ENCODE data around the gene EWSR1.
"Not testable (repeated sequence)": the region's sequence is repeated elsewhere in the genome, so short reads cannot be mapped to it uniquely, and the experiment has no call there.

EWSR1 gene

DNA sequence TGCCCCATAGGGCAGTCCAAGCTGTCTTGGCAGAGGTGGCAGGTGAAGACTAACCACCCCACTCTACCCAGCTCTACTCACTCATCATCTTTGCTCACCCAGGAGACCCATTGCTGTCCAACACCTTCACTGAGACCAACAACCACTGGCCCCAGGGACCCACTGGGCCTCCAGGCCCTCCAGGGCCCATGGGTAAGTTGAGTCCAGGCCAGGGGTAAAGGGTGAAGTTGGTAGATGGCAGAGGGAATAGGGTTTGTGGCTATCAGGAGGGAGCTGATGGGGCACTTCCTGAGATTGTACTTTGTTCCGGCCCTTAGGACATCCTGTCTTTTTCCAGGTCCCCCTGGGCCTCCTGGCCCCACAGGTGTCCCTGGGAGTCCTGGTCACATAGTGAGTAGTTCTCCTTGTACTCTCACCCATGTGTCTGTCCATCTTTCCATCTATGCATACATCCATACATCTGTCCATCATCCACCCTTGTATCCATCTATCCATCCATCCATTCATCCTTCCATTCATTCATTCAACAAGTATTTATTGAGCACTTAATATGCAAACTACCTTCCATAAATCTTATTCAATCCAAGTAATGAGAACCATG, 34.7 kb upstream of the EWSR1 start:
- peaks cover 0 to 8% (median 5%) of the 10 kb centered on the region in 5 experiments for H3K9me3 ChIP-seq (ENCODE audit: control extremely low read depth in 1 of 5, control insufficient read depth in 4 of 5, insufficient read depth in 2 of 5, low read depth in 1 of 5, low read length in 4 of 5)
- no peak for DNase-seq
- no peaks in the 10 kb centered on the region for H3K27me3 ChIP-seq (replicated peaks in 2 of 5; ENCODE audit: control insufficient read depth in 4 of 5, insufficient read depth in 5 of 5, low read length in 4 of 5)
- no peak overlapping the region for H3K4me3 ChIP-seq (ENCODE audit: control insufficient read depth in 1 of 7, extremely low read depth in 1 of 7, insufficient read depth in 4 of 7, low read depth in 2 of 7, low read length in 6 of 7)
- POLR2A ChIA-PET, result no interaction called here
- CTCF ChIA-PET, result interaction anchor here (2.1 kb wide), 2 partner anchors 12 to 27 kb away, joined by 6 to 8 read pairs; partner anchors contain the start of gene EMID1
- no peaks in the 10 kb centered on the region for H3K4me1 ChIP-seq (ENCODE audit: control extremely low read depth in 1 of 4, control insufficient read depth in 4 of 4, insufficient read depth in 4 of 4, low read length in 3 of 4)
- H3K27ac ChIP-seq (ENCODE audit: insufficient read depth in 1 of 2, low read depth in 1 of 2, low read length in 2 of 2, poor library complexity in 1 of 2, severe bottlenecking in 2 of 2), result no peak overlapping the region
- 100% methylated on average over 1 of the region's 1 CpG for WGBS (ENCODE audit: insufficient coverage)
- H3K36me3 ChIP-seq (ENCODE audit: control insufficient read depth in 4 of 4, insufficient read depth in 4 of 4, low read length in 3 of 4), result peaks cover 5 to 41% (median 18%) of the 10 kb centered on the region in 4 experiments

DNA sequence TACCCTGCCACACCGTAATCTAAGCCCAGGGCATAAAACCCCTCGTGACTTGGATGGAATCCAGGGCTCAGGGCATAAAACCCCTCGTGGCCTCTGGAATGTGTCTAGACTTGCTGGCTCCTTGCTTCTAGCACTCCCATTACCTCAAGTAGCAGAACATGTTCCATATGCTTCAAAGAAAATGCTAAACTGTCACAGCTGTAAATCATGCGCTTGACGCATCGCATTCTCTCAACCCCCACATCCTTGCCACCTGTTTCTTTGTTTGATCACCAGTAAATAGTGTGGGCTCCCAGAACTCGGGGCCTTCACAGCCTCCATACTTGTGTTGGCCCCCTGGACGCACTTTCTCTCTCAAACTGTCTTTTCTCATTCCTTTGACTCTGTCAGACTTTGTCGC, 27.6 kb upstream of the EWSR1 start:
- H3K4me3 ChIP-seq (ENCODE audit: control insufficient read depth in 1 of 7, extremely low read depth in 1 of 7, insufficient read depth in 4 of 7, low read depth in 2 of 7, low read length in 6 of 7); DNase-seq; H3K27ac ChIP-seq (ENCODE audit: insufficient read depth in 1 of 2, low read depth in 1 of 2, low read length in 2 of 2, poor library complexity in 1 of 2, severe bottlenecking in 2 of 2); H3K27me3 ChIP-seq (replicated peaks in 2 of 5; ENCODE audit: control insufficient read depth in 4 of 5, insufficient read depth in 5 of 5, low read length in 4 of 5); H3K4me1 ChIP-seq (ENCODE audit: control extremely low read depth in 1 of 4, control insufficient read depth in 4 of 4, insufficient read depth in 4 of 4, low read length in 3 of 4): not testable (repeated sequence)
- peaks cover 0 to 25% (median 5%) of the 10 kb centered on the region in 5 experiments for H3K9me3 ChIP-seq (ENCODE audit: control extremely low read depth in 1 of 5, control insufficient read depth in 4 of 5, insufficient read depth in 2 of 5, low read depth in 1 of 5, low read length in 4 of 5)
- CTCF ChIA-PET, result interaction anchor here (1.0 to 1.7 kb wide), 3 partner anchors 9 to 37 kb away, joined by 3 to 6 read pairs (median 4); partner anchors contain the start of gene EMID1
- WGBS (ENCODE audit: insufficient coverage), result 97% methylated on average over 8 of the region's 9 CpGs
- POLR2A ChIA-PET, result interaction anchor here (1.0 kb wide), 1 partner anchor 34 kb away, joined by 3 read pairs; no protein-coding TSS in a partner anchor
- H3K36me3 ChIP-seq (ENCODE audit: control insufficient read depth in 4 of 4, insufficient read depth in 4 of 4, low read length in 3 of 4), result peaks cover 16 to 67% (median 36%) of the 10 kb centered on the region in 4 experiments

DNA sequence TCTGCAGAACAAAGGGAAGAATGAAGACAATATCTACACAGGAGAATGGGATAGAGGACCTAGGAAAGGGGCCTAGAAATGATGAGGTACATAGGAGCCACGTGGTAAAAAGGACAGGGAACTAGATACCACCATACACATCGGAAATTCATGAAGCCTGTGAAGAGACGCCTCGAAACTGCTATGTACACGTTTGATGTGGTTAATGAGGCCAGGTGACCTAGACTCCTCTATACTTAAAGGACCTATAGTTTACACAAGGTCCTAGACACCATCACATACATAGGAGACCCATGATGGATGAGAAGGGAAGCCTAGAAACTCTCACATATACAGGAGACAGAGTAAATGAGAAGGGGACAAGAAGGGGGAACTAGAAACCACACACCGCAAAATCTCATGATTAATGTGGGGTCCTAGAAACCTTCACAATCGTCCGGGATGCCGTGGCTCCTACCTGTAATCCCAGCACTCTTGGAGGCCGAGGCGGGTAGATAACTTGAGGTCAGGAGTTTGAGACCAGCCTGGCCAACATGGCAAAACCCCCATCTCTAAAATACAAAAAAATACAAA, 24.1 kb upstream of the EWSR1 start:
- Histone ChIP-seq H3K36me3 (ENCODE audit: control insufficient read depth in 4 of 4, insufficient read depth in 4 of 4, low read length in 3 of 4) (peaks cover 11 to 76% (median 41%) of the 10 kb centered on the region in 4 experiments), H3K9me3 (ENCODE audit: control extremely low read depth in 1 of 5, control insufficient read depth in 4 of 5, insufficient read depth in 2 of 5, low read depth in 1 of 5, low read length in 4 of 5) (peaks cover 0 to 22% (median 5%) of the 10 kb centered on the region in 5 experiments), H3K27me3 (replicated peaks in 2 of 5; ENCODE audit: control insufficient read depth in 4 of 5, insufficient read depth in 5 of 5, low read length in 4 of 5) (no peaks in the 10 kb centered on the region), H3K4me3 (ENCODE audit: control insufficient read depth in 1 of 7, extremely low read depth in 1 of 7, insufficient read depth in 4 of 7, low read depth in 2 of 7, low read length in 6 of 7) (no peak overlapping the region), H3K27ac (ENCODE audit: insufficient read depth in 1 of 2, low read depth in 1 of 2, low read length in 2 of 2, poor library complexity in 1 of 2, severe bottlenecking in 2 of 2) (no peak overlapping the region), H3K4me1 (ENCODE audit: control extremely low read depth in 1 of 4, control insufficient read depth in 4 of 4, insufficient read depth in 4 of 4, low read length in 3 of 4) (peaks cover 0 to 9% (median 5%) of the 10 kb centered on the region in 4 experiments)
- 84% methylated on average over 2 of the region's 11 CpGs for WGBS (ENCODE audit: insufficient coverage)
- ChIA-PET POLR2A (no interaction called here), CTCF (interaction anchor here (1.3 to 3.3 kb wide), 5 partner anchors 10 to 90 kb away, joined by 3 to 49 read pairs (median 5); partner anchors contain the start of gene EMID1)
- DNase-seq, result no peak

DNA sequence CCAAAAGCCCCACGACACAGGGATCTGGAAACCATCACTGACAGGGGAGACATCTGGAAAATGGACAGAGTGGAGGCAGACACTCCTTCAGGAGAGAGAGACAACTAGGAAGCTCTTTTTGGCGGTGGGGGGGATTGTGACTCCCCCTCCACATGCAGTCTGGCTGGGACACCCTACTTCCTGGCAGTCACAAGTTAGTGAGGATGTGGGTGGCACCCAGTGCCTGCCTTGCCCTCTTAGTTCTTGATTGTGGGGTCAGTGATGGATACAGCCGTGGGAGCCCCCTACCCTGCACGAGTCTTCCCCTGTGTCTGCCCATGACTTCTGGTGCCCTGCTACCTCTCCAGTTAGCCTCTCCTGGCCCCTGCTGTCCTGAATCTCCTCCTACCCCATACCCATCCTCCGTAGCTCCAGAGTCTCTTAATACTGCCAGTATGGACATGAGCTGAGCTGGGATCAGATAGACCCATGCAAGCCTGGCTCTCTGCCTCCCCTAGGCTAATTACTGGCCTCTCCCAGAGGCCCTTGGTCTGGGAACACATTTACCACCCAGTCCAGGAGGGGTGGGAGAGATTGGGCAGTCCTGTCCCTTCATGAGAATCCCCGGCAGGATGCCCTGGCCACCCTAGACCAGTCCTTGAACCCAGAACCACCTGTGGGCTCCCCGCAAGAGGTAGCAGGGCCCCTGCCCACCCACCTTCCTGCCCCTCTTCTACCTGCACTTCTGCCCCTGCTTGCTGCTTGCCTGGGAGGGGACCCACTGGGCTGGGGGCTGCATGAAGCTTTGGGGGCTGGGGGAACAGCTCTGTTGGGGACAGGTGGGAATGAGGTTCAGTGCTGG, 23.1 kb upstream of the EWSR1 start:
- H3K4me1 ChIP-seq (ENCODE audit: control extremely low read depth in 1 of 4, control insufficient read depth in 4 of 4, insufficient read depth in 4 of 4, low read length in 3 of 4), result peaks cover 0 to 9% (median 5%) of the 10 kb centered on the region in 4 experiments
- no peak for DNase-seq
- H3K36me3 ChIP-seq (ENCODE audit: control insufficient read depth in 4 of 4, insufficient read depth in 4 of 4, low read length in 3 of 4), result peaks cover 11 to 71% (median 40%) of the 10 kb centered on the region in 4 experiments
- H3K9me3 ChIP-seq (ENCODE audit: control extremely low read depth in 1 of 5, control insufficient read depth in 4 of 5, insufficient read depth in 2 of 5, low read depth in 1 of 5, low read length in 4 of 5), result peaks cover 0 to 20% (median 2%) of the 10 kb centered on the region in 5 experiments
- H3K27ac ChIP-seq (ENCODE audit: insufficient read depth in 1 of 2, low read depth in 1 of 2, low read length in 2 of 2, poor library complexity in 1 of 2, severe bottlenecking in 2 of 2), result no peak overlapping the region
- 90% methylated on average over 2 of the region's 7 CpGs for WGBS (ENCODE audit: insufficient coverage)
- POLR2A ChIA-PET, result interaction anchor here (1.6 kb wide), 1 partner anchor 42 kb away, joined by 6 read pairs; no protein-coding TSS in a partner anchor
- no peak overlapping the region for H3K4me3 ChIP-seq (ENCODE audit: control insufficient read depth in 1 of 7, extremely low read depth in 1 of 7, insufficient read depth in 4 of 7, low read depth in 2 of 7, low read length in 6 of 7)
- H3K27me3 ChIP-seq (replicated peaks in 2 of 5; ENCODE audit: control insufficient read depth in 4 of 5, insufficient read depth in 5 of 5, low read length in 4 of 5), result no peaks in the 10 kb centered on the region
- CTCF ChIA-PET, result interaction anchor here (0.6 to 3.8 kb wide), 28 partner anchors 9 to 522 kb away, joined by 3 to 49 read pairs (median 4); partner anchors contain the start of gene EMID1

DNA sequence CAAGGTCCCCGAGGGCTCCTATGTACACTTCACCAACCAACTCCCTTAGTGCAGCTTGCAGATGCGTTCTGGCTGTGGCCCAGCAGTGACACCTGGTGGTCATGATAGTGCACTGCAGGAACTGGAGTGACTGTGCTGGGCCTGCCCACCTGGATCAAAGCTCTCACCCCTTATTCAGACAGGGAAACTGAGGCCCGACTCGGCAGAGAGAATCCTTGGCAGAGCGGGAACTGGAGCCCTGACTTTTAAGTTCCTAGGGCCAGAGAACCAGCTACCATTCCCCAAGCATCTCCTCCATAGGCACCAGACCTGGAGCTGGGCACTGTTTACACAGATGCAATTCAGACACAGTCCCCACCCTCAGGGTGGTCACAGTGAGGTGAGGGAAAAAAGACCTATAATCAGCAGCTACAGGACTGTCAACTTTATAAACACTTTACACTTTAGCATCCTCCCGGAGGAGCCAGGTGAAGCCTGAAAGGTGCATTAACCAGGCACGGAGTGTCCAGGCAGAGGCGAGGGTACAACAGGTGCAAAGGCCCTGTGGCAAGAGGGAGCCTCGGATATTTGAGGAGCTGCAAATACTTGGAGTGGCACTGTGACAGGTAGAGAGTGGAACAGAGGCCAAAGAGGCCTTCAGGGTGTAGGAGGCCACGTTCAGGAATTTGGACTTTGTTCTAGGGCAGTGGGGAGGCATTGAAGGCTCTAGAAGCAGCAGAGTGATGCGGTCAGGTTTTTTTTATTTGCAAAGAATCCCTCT, 22.3 kb upstream of the EWSR1 start:
- H3K9me3 ChIP-seq (ENCODE audit: control extremely low read depth in 1 of 5, control insufficient read depth in 4 of 5, insufficient read depth in 2 of 5, low read depth in 1 of 5, low read length in 4 of 5), result peaks cover 0 to 18% (median 0%) of the 10 kb centered on the region in 5 experiments
- H3K36me3 ChIP-seq (ENCODE audit: control insufficient read depth in 4 of 4, insufficient read depth in 4 of 4, low read length in 3 of 4), result peaks cover 8 to 64% (median 36%) of the 10 kb centered on the region in 4 experiments
- ChIA-PET POLR2A (interaction anchor here (1.6 kb wide), 1 partner anchor 43 kb away, joined by 6 read pairs; no protein-coding TSS in a partner anchor), CTCF (interaction anchor here (0.6 to 3.8 kb wide), 36 partner anchors 8 to 523 kb away, joined by 3 to 49 read pairs (median 4); partner anchors contain the start of gene EMID1)
- H3K27me3 ChIP-seq (replicated peaks in 2 of 5; ENCODE audit: control insufficient read depth in 4 of 5, insufficient read depth in 5 of 5, low read length in 4 of 5), result no peaks in the 10 kb centered on the region
- no peak overlapping the region for H3K4me3 ChIP-seq (ENCODE audit: control insufficient read depth in 1 of 7, extremely low read depth in 1 of 7, insufficient read depth in 4 of 7, low read depth in 2 of 7, low read length in 6 of 7)
- WGBS (ENCODE audit: insufficient coverage), result 56% methylated on average over 6 of the region's 11 CpGs
- DNase-seq, result peak; percentile 67 to 81 (median 79)
- peaks cover 0 to 9% (median 5%) of the 10 kb centered on the region in 4 experiments for H3K4me1 ChIP-seq (ENCODE audit: control extremely low read depth in 1 of 4, control insufficient read depth in 4 of 4, insufficient read depth in 4 of 4, low read length in 3 of 4)
- H3K27ac ChIP-seq (ENCODE audit: insufficient read depth in 1 of 2, low read depth in 1 of 2, low read length in 2 of 2, poor library complexity in 1 of 2, severe bottlenecking in 2 of 2), result no peak overlapping the region

DNA sequence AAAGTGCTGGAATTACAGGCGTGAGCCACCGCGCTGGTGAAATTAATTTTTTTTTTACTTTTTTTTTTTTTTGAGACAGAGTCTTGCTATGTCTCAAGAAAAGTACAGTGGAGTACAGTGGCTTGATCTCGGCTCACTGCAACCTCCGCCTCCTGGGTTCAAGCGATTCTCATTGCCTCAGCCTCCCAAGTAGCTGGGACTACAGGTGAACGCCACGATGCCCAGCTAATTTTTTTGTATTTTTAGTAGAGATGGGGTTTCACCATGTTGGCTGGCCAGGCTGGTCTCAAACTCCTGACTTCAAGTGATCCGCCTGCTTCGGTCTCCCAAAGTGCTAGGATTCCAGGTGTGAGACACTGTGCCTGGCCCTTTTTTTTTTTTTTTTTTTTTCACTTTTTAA, 20.2 kb upstream of the EWSR1 start:
- WGBS (ENCODE audit: insufficient coverage), result 100% methylated on average over 3 of the region's 10 CpGs
- H3K27ac ChIP-seq (ENCODE audit: insufficient read depth in 1 of 2, low read depth in 1 of 2, low read length in 2 of 2, poor library complexity in 1 of 2, severe bottlenecking in 2 of 2); POLR2A ChIA-PET; H3K4me1 ChIP-seq (ENCODE audit: control extremely low read depth in 1 of 4, control insufficient read depth in 4 of 4, insufficient read depth in 4 of 4, low read length in 3 of 4); DNase-seq; H3K27me3 ChIP-seq (replicated peaks in 2 of 5; ENCODE audit: control insufficient read depth in 4 of 5, insufficient read depth in 5 of 5, low read length in 4 of 5); H3K4me3 ChIP-seq (ENCODE audit: control insufficient read depth in 1 of 7, extremely low read depth in 1 of 7, insufficient read depth in 4 of 7, low read depth in 2 of 7, low read length in 6 of 7); H3K9me3 ChIP-seq (ENCODE audit: control extremely low read depth in 1 of 5, control insufficient read depth in 4 of 5, insufficient read depth in 2 of 5, low read depth in 1 of 5, low read length in 4 of 5): not testable (repeated sequence)
- peaks cover 6 to 44% (median 27%) of the 10 kb centered on the region in 4 experiments for H3K36me3 ChIP-seq (ENCODE audit: control insufficient read depth in 4 of 4, insufficient read depth in 4 of 4, low read length in 3 of 4)
- CTCF ChIA-PET, result interaction anchor here (0.9 to 3.8 kb wide), 5 partner anchors 11 to 94 kb away, joined by 3 to 24 read pairs (median 3); no protein-coding TSS in a partner anchor
